ENCODE data around the gene TEAD2.
"Not testable (repeated sequence)": the region's sequence is repeated elsewhere in the genome, so short reads cannot be mapped to it uniquely, and the experiment has no call there.

TEAD2 gene

DNA sequence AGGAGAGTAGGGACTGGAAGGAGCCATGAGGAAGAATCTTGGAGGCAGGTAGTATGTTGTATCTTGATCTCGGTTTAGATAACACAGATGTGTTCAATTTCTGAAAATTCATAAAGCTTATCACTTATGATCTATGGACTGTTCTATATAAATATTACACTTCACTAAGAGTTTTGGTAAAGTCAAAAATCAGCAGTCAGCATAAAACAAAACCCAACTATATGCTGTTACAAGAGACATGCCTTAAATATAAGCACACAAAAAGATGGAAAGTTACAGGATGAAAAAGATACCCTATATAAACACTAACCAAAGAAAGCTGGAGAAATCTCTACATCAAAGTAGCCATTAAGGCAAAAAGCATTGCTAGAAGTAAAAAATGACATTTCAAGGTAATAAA is 21.4 kb upstream of the TEAD2 start:
- no peak for DNase-seq

GRCh38 chr19:49382639-49383038 is 20.4 kb upstream of the TEAD2 start:
- no peak for DNase-seq

- no peak for DNase-seq
These were observed 18.2 kb upstream of the TEAD2 start for GRCh38 chr19:49380391-49380790.

GRCh38 chr19:49378512-49378911 is 16.3 kb upstream of the TEAD2 start:
- DNase-seq, result no peak

- DNase-seq, result no peak
These were observed 12.6 kb upstream of the TEAD2 start for GRCh38 chr19:49374665-49375434.

DNA sequence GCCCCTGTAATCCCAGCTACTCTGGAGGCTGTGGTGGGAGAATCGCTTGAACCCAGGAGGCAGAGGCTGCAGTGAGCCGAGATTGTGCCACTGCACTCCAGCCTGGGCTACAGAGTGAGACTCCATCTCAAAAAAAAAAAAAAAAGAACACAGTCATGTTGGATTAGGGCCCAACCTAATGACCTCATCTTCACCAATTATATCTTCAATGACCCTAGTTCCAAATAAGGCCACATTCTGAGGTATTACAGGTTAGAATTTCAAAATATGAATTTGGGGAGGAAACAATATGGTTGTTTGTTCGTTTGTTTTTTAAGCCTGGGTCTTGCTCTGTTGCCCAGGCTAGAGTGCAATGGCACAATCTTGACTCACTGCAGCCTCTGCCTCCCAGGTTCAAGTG is 11.0 kb upstream of the TEAD2 start:
- not testable (repeated sequence) for DNase-seq

- DNase-seq, result no peak
These were observed 9.0 kb upstream of the TEAD2 start for GRCh38 chr19:49371184-49371583.

DNA sequence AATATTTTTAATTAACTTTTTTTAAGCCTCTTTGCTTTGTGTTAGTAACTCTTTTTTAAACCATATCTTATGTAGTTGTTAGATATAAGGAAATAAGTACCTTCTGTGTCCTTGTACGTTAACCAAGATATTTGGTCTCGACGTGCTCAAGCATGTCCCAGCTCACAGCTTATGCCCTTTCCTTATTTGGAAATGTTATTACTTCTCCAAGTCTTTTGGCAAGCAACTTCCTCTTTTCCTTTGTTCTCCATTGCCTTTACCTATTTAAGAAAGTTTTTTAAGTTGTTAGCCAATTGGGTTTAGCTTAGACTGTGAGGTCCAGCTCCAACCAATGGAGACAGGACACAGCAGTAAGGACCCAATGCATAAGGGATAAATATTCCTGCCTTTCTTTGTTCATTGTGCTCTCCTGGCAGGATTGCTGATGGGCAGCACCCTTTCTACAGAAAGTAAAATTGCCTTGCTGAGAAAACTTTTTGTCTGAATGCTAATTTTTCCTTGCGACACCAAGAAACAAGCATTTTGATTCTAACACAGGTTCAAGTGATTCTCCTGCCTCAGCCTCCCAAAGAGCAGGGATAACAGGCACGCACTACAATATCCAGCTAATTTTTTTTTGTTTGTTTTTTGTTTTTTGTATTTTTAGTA is 6.6 kb upstream of the TEAD2 start:
- no peak for DNase-seq

- no peak for DNase-seq
These were observed 3.9 kb upstream of the TEAD2 start for GRCh38 chr19:49366110-49366509.

DNA sequence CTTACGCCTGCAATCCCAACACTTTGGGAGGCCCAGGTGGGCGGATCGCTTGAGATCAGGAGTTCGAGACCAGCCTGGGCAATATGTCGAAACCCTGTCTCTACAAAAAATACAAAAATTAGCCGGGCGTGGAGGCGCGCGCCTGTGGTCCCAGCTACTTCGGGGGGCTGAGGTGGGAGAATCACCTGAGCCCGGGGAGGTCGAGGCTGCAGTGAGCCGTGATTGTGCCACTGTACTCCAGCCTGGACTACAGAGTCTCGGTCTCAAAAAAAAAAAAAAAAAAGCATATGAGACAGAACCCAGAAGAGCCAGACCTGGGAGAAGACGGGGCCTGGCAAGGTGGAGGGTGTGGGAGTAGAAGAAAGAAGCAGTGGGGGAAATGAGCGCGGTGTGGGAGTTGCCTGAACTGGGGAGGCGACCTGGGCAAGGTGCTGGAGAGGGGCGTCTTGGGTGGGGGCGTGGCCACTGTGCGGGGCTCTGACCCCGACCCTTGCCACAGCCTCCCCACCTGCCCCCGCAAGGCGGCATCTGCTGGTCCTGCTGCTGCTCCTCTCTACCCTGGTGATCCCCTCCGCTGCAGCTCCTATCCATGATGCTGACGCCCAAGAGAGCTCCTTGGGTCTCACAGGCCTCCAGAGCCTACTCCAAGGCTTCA is 2.0 kb upstream of the TEAD2 start:
- no peak for DNase-seq

DNA sequence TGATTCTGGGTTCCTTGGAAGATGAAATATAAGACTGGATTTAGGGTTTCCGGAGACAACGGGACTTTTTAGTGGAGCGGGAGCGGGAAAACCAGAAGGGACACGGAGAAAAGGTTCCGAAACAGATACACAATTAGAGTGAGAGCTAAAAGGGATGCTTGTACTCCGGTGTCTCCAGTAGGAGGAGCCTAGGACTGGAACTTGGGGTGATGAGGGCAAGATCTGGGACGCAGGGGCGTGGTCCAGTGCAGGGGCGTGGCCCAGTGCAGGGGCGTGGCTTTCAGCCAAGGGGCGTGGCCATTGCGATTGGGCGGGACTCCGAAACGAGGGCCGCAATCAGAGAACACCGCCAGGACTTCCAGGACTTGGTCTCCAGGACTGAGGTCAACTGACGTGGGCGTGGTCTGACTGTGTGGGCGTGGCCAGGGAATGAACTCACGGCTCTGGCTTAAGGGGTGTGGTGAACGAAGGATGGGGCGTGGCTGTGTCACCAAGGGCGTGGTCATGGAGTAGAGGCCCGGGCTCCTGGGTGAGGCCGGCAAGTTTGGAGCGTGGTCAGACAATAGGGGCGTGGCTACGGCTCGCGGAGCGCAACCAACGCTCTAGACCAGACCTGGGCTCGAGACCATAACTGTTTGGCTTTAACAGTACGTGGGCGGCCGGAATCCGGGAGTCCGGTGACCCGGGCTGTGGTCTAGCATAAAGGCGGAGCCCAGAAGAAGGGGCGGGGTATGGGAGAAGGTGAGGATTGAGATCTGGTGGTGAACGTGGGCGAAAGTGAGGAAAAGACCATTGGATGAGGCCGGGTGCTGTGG is 1.3 kb upstream of the TEAD2 start, which contains the start of gene DKKL1:
Gene DKKL1, plus strand, starts transcription at position 610 of the 815 bp plus-strand sequence. Its CDS starts 122 bp downstream, at position 732.
- no peak for DNase-seq

DNA sequence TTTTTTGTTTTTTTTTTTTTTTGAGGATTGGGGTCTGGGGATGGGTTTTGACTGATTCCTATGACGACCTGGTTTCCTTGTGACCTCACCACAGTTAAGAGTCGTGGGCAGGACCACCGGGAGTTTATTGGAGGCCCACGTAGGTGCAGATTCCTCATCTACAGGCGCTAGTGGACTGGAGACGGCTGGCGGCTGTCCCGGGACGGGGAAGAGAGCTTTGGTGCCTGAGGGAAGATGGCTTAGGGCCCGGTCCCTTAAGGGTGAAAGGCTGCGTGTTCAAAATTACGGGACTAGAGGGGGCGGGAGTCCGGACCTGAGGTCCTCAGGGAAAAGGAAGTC is 682 bp upstream of the TEAD2 start:
- no peak for DNase-seq

- no peak for DNase-seq
These were observed 673 bp downstream of the TEAD2 start for GRCh38 chr19:49361438-49362047.

GRCh38 chr19:49359851-49360820 is 2.1 kb downstream of the TEAD2 start:
- no peak for DNase-seq

DNA sequence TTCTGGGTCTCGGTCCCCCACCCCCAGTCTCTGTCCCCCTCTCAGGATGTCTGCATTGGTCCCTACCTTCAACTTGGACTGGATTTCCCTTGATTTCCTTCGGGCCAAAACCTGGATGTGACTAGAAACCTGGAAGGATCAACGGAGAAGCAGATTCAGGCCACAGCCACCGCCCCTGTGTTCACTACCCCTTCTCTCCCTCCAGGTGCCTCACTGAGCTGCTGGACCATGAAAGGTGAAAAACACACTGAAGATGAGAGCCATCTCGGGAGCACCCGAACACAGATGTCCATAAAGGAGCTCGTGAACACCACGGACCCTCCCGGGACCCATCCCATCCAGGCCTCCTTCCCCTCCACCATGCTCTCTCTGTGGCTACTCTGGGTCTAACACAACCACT is 5.0 kb downstream of the TEAD2 start:
- no peak for DNase-seq

GRCh38 chr19:49356382-49356781 is 5.8 kb downstream of the TEAD2 start:
- no peak for DNase-seq

GRCh38 chr19:49355909-49356353 is 6.3 kb downstream of the TEAD2 start:
- DNase-seq, result no peak

DNA sequence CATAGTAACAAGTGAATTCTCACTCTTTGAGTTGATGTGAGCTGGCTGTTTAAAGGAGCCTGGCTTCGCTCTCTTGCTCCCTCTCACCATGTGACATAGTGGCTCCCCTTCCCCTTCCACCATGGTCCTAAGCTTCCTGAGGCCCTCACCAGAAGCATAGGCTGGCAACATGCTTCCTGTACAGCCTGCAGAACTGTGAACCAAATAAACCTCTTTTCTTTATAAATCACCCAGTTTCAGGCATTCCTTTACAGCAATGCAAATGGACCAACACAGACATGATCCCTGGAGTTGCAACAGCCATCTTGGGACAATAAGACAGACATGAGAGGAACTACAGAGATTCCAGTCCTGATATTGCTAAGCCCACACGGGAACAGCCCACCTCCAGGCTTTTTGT is 12.6 kb downstream of the TEAD2 start:
- DNase-seq, result no peak

GRCh38 chr19:49348305-49349189 is 13.7 kb downstream of the TEAD2 start:
- DNase-seq, result no peak

DNA sequence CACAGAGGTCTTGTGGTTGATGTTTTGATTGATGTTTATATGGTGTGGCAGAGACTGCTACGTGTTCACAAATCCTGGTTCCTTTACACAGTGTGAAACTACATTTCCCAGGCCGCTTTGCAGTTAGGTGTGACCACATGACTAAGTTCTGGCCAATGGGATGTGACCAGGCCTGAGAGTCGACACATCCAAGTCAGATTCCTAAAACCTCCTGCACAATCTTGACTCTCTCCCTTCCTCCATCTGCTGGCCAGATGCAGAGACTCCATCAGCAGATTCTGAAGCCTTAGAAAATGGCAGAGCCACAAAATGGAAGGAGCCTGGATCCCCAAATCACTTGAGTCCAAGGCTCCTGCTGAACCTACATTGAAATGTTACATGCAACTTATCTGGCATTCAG is 14.4 kb downstream of the TEAD2 start:
- no peak for DNase-seq

Data from NCI-H1436 treated with DMSO at 0.1 percent for 48 hours (cell line).